GM06990 (cell line): ENCODE data around the gene MT2A.
A peak's percentile ranks its signal among the peaks of the same experiment; 100 is the strongest.

Experiments
- DNase-seq: peaks from one replicate; pipeline ENCODE4 v3.0.0-alpha.2; 2011; ENCODE audit not compliant: insufficient read length; ENCODE audit errors: extremely low read depth
- H3K27me3 ChIP-seq: replicated peaks from 2 replicates; pipeline ENCODE4 v1.6.0; 2011; ENCODE audit warnings: low read length; ENCODE audit not compliant: control insufficient read depth, insufficient read depth
- H3K36me3 ChIP-seq: 2 replicates; pipeline ENCODE4 v1.5.1; 2011; ENCODE audit warnings: low read length; ENCODE audit not compliant: control insufficient read depth, insufficient read depth
- H3K4me3 ChIP-seq: replicated peaks from 2 replicates; pipeline ENCODE4 v1.5.1; 2011; ENCODE audit warnings: low read depth, mild to moderate bottlenecking, control low read depth, low read length
- CTCF ChIP-seq: IDR thresholded peaks from 2 replicates; pipeline ENCODE4 v1.5.1; 2011; ENCODE audit warnings: low read length, control low read depth, mild to moderate bottlenecking, inconsistent platforms; ENCODE audit not compliant: insufficient read depth, poor library complexity, severe bottlenecking

MT2A gene

GRCh38 chr16:56608043-56608875 is at the start of gene MT2A:
TSS of gene MT2A (plus strand) at chr16:56608584. CDS start at chr16:56608656, 72 bp downstream.
- Histone ChIP-seq H3K36me3 (no peaks in the 10 kb centered on the region), H3K4me3 (peak within 1 kb of the TSS; percentile 69), H3K27me3 (no peaks in the 10 kb centered on the region)
- no peak for TF ChIP-seq CTCF
- DNase-seq: peak; percentile 93

GRCh38 chr16:56559109-56559508 is 49.3 kb upstream of the MT2A start:
- no peak for TF ChIP-seq CTCF
- no peaks in the 10 kb centered on the region for H3K36me3 ChIP-seq
- no peak for DNase-seq
- no peak overlapping the region for H3K4me3 ChIP-seq
- H3K27me3 ChIP-seq: no peaks in the 10 kb centered on the region; the same call in none of the 2 replicates

- Histone ChIP-seq H3K4me3 (no peak overlapping the region), H3K27me3 (no peaks in the 10 kb centered on the region; the same call in none of the 2 replicates), H3K36me3 (no peaks in the 10 kb centered on the region)
- DNase-seq: no peak
- no peak for TF ChIP-seq CTCF
Observed at GRCh38 chr16:56560447-56560846, 47.9 kb upstream of the MT2A start.

GRCh38 chr16:56561126-56561525 is 47.3 kb upstream of the MT2A start:
- DNase-seq: no peak
- H3K27me3 ChIP-seq: no peaks in the 10 kb centered on the region; the same call in none of the 2 replicates
- no peak overlapping the region for H3K4me3 ChIP-seq
- TF ChIP-seq CTCF: no peak
- H3K36me3 ChIP-seq: no peaks in the 10 kb centered on the region

- Histone ChIP-seq H3K27me3 (no peaks in the 10 kb centered on the region), H3K36me3 (no peaks in the 10 kb centered on the region), H3K4me3 (no peak within 1 kb of the TSS)
- no peak for DNase-seq
- no peak for TF ChIP-seq CTCF
Observed at GRCh38 chr16:56564793-56565477, 43.4 kb upstream of the MT2A start, which contains the start of gene MT4. TSS of gene MT4 (plus strand) at chr16:56565073. CDS start at chr16:56565129, 56 bp downstream.
